SK-N-SH treated with all-trans-retinoic acid at 6 μM for 48 hours (cell line): Measurements from ENCODE around the gene DEF6.

Experiments
- GLIS3 ChIP-seq: fragments of 250-450 bp; sonication (Bioruptor Pico); IDR thresholded peaks from 2 replicates; pipeline ENCODE4 v1.5.0; 2020; ENCODE audit warnings: mild to moderate bottlenecking, moderate library complexity
- ZC3H10 ChIP-seq: fragments of 250-450 bp; sonication (Bioruptor Pico); IDR thresholded peaks from 2 replicates; pipeline ENCODE4 v1.5.1; 2021; ENCODE audit warnings: mild to moderate bottlenecking, moderate library complexity

- no peak for TF ChIP-seq GLIS3 (CRISPR knock-in tag)
- TF ChIP-seq ZC3H10 (CRISPR knock-in tag): no peak
These were observed 55.1 kb downstream of the DEF6 start for GRCh38 chr6:35352735-35353134.
